Mucosa of rectum (tissue), 2 donors: Measurements from ENCODE around the gene ABCC11.

Experiments
- H3K27ac ChIP-seq, 2 donors: one replicate each; pipeline ENCODE4 v1.7.0; 2013; ENCODE audit warnings: inconsistent platforms in 2 of 2, low read depth in 2 of 2, low read length in 2 of 2
- H3K27me3 ChIP-seq, 2 donors: one replicate each; pipeline ENCODE4 v1.7.0; 2013; ENCODE audit warnings: low read length in 2 of 2; ENCODE audit not compliant: control insufficient read depth in 2 of 2, insufficient read depth in 2 of 2
- H3K36me3 ChIP-seq, 2 donors: one replicate each; pipeline ENCODE4 v1.7.0; 2013; ENCODE audit warnings: low read length in 2 of 2; ENCODE audit not compliant: control insufficient read depth in 2 of 2, insufficient read depth in 2 of 2
- H3K4me1 ChIP-seq, 2 donors: one replicate each; pipeline ENCODE4 v1.7.0; 2013; ENCODE audit warnings: low read length in 2 of 2, mild to moderate bottlenecking in 1 of 2; ENCODE audit not compliant: control insufficient read depth in 2 of 2, insufficient read depth in 2 of 2
- H3K4me3 ChIP-seq, 2 donors: one replicate each; pipeline ENCODE4 v1.7.0; 2013; ENCODE audit warnings: low read length in 2 of 2
- H3K9ac ChIP-seq, 2 donors: one replicate each; pipeline ENCODE4 v1.7.0; 2013; ENCODE audit warnings: low read length in 2 of 2, low read depth in 1 of 2, mild to moderate bottlenecking in 1 of 2
- H3K9me3 ChIP-seq, 2 donors: one replicate each; pipeline ENCODE4 v1.7.0; 2013; ENCODE audit warnings: low read length in 2 of 2; ENCODE audit not compliant: control insufficient read depth in 2 of 2
- donor health status: healthy.
- donor health status: Normal muscosa, but diverticular disease.

ABCC11 gene

DNA sequence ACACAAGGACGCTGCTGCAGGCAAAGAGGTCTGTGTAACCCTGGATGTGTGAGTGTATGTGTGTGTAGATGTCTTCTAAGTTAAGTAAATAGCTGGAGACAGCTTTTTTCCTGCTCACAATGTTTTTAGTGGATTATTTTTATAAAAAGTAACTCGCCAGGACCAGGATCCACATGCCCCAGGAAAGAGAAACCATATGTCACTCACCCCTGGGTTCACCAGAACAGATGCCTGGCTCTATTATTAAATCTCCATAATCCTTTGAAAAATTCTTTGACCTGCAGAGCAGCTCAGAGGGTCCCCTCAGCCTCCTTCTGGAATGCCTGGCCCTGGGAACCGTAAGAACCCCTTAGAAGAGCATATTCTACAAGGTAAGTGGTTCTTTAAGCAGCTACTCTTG is 109.5 kb downstream of the ABCC11 start:
- H3K4me1 ChIP-seq: no peaks in the 10 kb centered on the region
- H3K4me3 ChIP-seq: no peak overlapping the region
- no peaks in the 10 kb centered on the region for H3K27me3 ChIP-seq
- H3K9me3 ChIP-seq: no peaks in the 10 kb centered on the region
- no peak overlapping the region for H3K9ac ChIP-seq
- H3K36me3 ChIP-seq: no peaks in the 10 kb centered on the region
- H3K27ac ChIP-seq: no peak overlapping the region

DNA sequence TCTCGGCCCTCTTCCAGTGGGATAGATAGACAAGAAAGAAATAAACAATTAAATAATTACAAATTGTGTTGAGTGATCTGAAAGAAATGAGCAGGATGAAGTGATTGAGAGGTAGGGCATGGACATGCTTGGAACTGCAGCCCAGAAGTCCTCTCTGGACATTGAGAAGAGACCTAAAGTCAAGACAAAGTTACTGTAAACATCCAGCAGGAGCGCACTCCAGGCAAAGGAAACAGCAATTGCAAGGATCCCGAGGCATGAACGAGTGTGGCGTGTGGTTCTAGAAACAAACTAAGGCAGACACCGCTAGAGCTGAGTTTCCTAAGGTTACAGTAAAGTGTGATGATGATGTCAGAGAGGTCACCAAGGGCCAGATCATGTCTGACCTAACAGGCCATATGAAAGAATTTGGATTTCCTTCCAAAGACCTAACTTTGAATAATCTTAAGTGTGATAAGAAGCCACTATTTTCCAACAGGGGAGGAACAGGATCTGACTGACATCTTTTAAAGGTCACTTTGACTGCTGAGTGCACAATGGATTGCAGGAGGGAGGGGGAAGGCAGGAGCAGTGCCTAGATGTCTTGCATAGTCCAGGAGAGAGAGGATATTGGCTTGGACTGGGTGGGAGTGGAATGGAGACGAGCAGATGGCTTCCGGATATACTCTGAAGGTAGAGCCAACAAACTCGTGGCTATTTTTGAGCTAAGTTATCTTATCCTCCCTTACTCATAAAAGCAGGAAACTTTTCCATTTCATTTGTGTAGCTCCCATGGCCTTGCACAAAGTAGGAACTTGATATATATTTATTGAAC is 110.6 kb downstream of the ABCC11 start:
- no peaks in the 10 kb centered on the region for H3K4me1 ChIP-seq
- no peaks in the 10 kb centered on the region for H3K27me3 ChIP-seq
- no peak overlapping the region for H3K4me3 ChIP-seq
- no peak overlapping the region for H3K9ac ChIP-seq
- no peaks in the 10 kb centered on the region for H3K36me3 ChIP-seq
- no peaks in the 10 kb centered on the region for H3K9me3 ChIP-seq
- H3K27ac ChIP-seq: no peak overlapping the region

DNA sequence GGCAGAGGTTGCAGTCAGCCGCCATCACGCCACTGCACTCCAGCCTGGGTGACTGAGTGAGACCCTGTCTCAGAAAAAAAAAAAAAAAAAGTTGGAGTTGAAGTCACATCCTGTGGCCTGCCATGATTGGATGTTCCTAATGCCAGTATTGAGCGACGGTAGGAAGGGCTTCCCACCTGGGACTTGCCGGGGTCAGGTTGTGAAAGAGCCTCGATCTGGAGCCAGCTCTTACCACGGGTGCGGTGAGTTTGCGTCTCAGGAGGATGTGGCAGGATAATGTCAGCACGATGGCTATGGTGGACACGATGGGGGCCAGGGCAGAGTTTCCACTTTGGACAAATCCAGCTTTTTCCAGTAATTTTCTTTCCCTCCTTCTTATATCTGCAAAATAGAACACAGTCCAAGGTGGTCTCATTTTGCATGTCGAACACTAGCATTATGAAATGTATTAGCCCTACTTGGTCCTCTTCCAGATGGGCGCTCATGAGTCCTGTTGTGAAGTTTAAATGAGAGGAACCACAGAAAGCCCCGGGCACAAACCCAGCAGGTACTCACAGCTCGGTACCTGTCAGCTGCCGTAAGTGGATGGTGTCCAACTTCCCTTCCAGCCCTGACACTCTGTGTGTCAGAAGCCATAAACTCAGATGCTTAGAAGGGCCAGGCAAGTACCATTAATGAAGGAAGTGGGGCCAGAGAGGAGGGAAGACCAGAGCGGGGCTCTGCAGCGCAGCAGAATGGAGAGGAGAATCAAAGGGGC is 113.7 kb downstream of the ABCC11 start:
- H3K4me3 ChIP-seq: no peak overlapping the region
- H3K4me1 ChIP-seq: no peaks in the 10 kb centered on the region
- H3K27me3 ChIP-seq: no peaks in the 10 kb centered on the region
- H3K36me3 ChIP-seq: no peaks in the 10 kb centered on the region
- H3K9me3 ChIP-seq: no peaks in the 10 kb centered on the region
- no peak overlapping the region for H3K9ac ChIP-seq
- H3K27ac ChIP-seq: no peak overlapping the region

DNA sequence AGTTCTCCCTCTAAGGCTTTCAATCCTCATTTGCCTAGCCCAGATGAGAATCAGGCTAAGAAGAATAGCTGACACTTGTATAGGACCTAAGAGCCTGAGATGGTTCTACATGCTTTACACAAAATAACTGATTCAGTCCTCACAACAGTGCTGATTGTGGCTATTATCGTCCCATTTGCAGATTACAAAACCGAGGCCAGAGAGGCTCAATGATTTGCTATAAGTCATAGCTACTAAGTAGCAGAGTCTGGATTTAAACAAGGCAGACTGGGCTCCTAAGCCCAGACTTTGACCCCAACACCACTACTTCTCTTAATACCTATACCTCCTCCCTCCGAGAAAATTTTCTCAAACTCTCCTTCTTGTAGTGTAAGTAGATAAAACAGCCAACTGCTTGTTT is 114.6 kb downstream of the ABCC11 start:
- no peak overlapping the region for H3K27ac ChIP-seq
- H3K9ac ChIP-seq: no peak overlapping the region
- no peak overlapping the region for H3K4me3 ChIP-seq
- no peaks in the 10 kb centered on the region for H3K27me3 ChIP-seq
- H3K36me3 ChIP-seq: no peaks in the 10 kb centered on the region
- H3K9me3 ChIP-seq: no peaks in the 10 kb centered on the region
- no peaks in the 10 kb centered on the region for H3K4me1 ChIP-seq

DNA sequence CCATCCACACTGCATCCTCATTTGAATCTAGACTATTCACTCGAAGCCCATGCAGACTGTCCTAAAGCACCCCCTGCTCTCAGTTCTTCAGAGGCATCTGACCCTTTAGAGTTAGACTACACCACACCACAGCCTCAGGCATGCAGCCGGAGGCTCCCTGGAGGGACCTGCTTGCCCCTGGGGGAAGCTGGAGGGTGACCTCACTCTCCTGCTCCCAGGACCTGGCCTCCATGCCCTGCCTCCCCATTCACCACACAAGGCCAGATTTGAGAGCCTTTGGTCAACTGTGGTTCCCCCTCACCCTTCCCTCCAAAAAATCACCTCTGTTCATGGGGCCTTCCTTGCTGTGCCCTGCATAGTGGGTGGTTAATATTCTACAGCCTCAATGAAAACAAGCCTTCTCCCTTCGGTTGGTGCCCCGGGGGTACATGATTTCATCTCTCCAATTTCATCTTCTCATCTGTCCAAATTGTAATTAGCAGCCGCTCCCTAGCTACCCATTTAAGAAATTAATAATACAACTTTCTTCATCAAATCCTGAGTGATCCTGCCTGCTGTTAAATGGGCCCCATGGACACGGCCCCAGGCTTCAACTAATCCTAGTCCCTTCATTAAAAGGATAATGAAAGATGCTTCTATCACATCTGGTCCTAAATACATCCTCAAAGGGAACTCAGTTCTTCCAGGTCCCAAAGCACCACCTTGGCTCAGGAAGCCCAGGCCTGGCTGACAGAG is 116.0 kb downstream of the ABCC11 start:
- Histone ChIP-seq H3K27ac (no peak overlapping the region), H3K27me3 (no peaks in the 10 kb centered on the region), H3K4me1 (no peaks in the 10 kb centered on the region), H3K36me3 (no peaks in the 10 kb centered on the region), H3K9me3 (no peaks in the 10 kb centered on the region), H3K9ac (no peak overlapping the region), H3K4me3 (no peak overlapping the region)

DNA sequence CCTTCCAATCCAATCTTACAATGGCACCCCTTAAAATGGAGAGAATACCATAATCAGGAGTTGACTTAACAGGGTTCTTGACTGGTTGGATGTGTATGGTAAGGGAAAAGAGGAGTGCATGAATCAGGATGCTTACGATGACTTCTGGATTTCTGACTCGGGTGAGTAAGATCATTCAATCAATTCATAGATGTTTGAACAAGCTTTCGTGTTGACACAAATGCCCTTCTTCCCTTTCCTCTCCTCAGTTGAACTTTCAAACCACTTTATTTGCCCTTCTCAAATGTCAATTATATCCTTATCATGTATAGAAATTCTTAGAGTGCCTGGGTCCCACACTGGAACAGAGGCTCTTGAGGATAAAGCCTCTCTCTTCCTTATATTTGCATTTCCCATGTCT is 117.4 kb downstream of the ABCC11 start:
- Histone ChIP-seq H3K36me3 (no peaks in the 10 kb centered on the region), H3K27me3 (no peaks in the 10 kb centered on the region), H3K4me3 (no peak overlapping the region), H3K9me3 (no peaks in the 10 kb centered on the region), H3K27ac (no peak overlapping the region), H3K9ac (no peak overlapping the region), H3K4me1 (no peaks in the 10 kb centered on the region)

DNA sequence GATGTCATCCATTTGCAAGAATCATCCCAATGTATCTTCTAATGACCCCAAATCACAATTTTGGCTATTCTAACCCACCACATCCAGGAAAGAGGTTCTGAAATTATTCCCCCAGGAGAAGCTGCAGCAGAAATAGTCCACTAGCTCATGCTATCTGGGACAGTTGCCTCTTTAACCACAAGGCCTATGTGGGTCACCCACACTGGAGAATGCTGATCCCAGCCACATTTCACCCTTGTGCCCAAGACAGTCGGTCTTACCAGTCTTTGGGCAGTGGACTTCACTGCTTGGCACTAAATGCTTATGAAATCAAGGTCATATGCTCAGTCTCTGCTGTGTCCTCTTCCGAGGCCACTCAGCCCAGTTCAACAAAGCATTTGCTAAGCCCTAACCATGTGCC is 118.6 kb downstream of the ABCC11 start:
- no peak overlapping the region for H3K27ac ChIP-seq
- H3K4me1 ChIP-seq: no peaks in the 10 kb centered on the region
- no peak overlapping the region for H3K9ac ChIP-seq
- H3K9me3 ChIP-seq: no peaks in the 10 kb centered on the region
- H3K27me3 ChIP-seq: no peaks in the 10 kb centered on the region
- H3K4me3 ChIP-seq: no peak overlapping the region
- no peaks in the 10 kb centered on the region for H3K36me3 ChIP-seq

DNA sequence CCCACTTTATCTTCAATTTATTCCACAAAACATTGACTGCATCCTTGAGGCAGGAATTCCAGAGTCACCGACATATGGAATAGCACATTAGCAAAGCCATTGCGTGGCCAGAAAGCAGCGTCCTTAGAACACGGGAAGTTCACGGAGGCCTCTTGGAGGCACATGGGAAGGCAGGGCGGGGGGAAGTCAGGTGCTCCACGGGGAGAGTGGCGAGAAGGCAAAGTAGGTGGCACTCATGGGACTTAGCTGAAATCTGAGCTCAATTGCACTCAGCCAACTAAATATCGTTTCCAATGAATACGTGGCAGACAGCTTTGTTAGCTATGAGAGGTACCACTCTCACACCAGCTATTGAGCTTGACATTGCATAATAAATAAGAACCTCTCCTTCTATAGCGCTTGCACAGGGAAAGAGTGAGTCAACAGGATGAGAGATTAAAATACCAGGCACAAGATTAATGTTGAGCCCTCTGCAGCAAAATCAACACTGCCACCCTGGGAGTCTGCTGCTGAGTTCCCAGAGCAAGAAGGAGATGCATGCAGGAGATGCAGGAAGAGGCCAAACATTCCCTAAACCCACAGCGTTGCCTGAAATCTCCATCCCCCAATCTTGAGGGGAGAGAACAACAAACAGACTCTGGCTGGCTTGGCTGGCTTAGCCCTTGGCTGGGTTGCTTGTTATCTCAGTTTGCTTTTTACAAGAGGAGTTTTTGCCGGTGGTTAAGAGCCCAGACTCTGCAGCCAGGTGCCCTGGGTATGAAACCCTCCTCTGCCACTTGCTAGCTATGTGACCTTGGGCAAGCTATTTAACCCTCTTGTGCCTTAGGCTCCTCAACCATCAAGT is 120.3 kb downstream of the ABCC11 start:
- no peaks in the 10 kb centered on the region for H3K9me3 ChIP-seq
- no peaks in the 10 kb centered on the region for H3K27me3 ChIP-seq
- no peaks in the 10 kb centered on the region for H3K36me3 ChIP-seq
- no peak overlapping the region for H3K4me3 ChIP-seq
- H3K9ac ChIP-seq: no peak overlapping the region
- no peak overlapping the region for H3K27ac ChIP-seq
- H3K4me1 ChIP-seq: no peaks in the 10 kb centered on the region

DNA sequence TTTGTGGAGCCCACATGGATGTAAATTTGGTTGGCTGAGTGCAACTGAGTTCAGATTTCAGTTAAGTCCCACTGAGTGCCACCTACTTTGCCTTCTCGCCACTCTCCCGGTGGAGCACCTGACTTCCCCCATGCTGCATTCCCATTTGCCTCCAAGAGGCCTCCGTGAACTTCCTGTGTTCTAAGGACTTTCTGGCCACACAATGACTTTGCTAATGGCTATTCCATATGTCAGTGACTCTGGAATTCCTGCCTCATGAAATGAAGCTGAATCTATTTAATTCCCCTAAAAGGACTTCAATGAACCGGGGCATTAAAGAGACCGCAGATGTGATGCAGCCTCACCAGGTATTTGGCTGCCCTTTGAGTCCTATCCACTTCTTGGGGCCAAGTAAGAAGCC is 121.5 kb downstream of the ABCC11 start:
- H3K4me3 ChIP-seq: no peak overlapping the region
- no peaks in the 10 kb centered on the region for H3K9me3 ChIP-seq
- H3K36me3 ChIP-seq: no peaks in the 10 kb centered on the region
- H3K4me1 ChIP-seq: no peaks in the 10 kb centered on the region
- no peak overlapping the region for H3K9ac ChIP-seq
- no peaks in the 10 kb centered on the region for H3K27me3 ChIP-seq
- no peak overlapping the region for H3K27ac ChIP-seq
